Epithelial cell of prostate (primary cell): ENCODE results near the gene PVALEF.
"Not testable (repeated sequence)": the region's sequence is repeated elsewhere in the genome, so short reads cannot be mapped to it uniquely, and the experiment has no call there.

Experiments
- DNase-seq: peaks from one replicate; pipeline ENCODE4 v3.0.0-alpha.2; 2011; ENCODE audit warnings: low read depth, low spot score
- H3K27ac ChIP-seq: fragments of 450-650 bp; 2 replicates; pipeline ENCODE4 v1.5.1; 2017; ENCODE audit warnings: mild to moderate bottlenecking

PVALEF gene

GRCh38 chr17:81143200-81143527 is 22.1 kb upstream of the PVALEF start:
- H3K27ac ChIP-seq = no peak overlapping the region
- DNase-seq = no peak

GRCh38 chr17:81143717-81144422 is 21.4 kb upstream of the PVALEF start:
- no peak overlapping the region for H3K27ac ChIP-seq
- no peak for DNase-seq

GRCh38 chr17:81144423-81144781 is 20.9 kb upstream of the PVALEF start:
- DNase-seq = no peak
- no peak overlapping the region for H3K27ac ChIP-seq

- H3K27ac ChIP-seq, DNase-seq: not testable (repeated sequence)
These were observed 19.1 kb upstream of the PVALEF start for GRCh38 chr17:81146208-81146607.

GRCh38 chr17:81147701-81148100 is 17.6 kb upstream of the PVALEF start:
- DNase-seq = no peak

GRCh38 chr17:81148571-81148970 is 16.7 kb upstream of the PVALEF start:
- no peak for DNase-seq
- H3K27ac ChIP-seq = no peak overlapping the region

More at GRCh38 chr17:81147701-81148100, 17.6 kb upstream of the PVALEF start:
- H3K27ac ChIP-seq = no peak overlapping the region

GRCh38 chr17:81148986-81149533 is 16.2 kb upstream of the PVALEF start:
- no peak for DNase-seq
- no peak overlapping the region for H3K27ac ChIP-seq

- no peak for DNase-seq
- no peak overlapping the region for H3K27ac ChIP-seq
These were observed 14.8 kb upstream of the PVALEF start for GRCh38 chr17:81150377-81151077.

- no peak overlapping the region for H3K27ac ChIP-seq
These were observed 14.0 kb upstream of the PVALEF start for GRCh38 chr17:81151278-81151677.

GRCh38 chr17:81152288-81152828 is 12.9 kb upstream of the PVALEF start:
- DNase-seq = no peak
- H3K27ac ChIP-seq = no peak overlapping the region

More at GRCh38 chr17:81151278-81151677, 14.0 kb upstream of the PVALEF start:
- DNase-seq = no peak

- no peak overlapping the region for H3K27ac ChIP-seq
- DNase-seq = no peak
These were observed 11.9 kb upstream of the PVALEF start for GRCh38 chr17:81153340-81153803.

- not testable (repeated sequence) for DNase-seq, H3K27ac ChIP-seq
These were observed 11.3 kb upstream of the PVALEF start for GRCh38 chr17:81154016-81154415.

GRCh38 chr17:81154961-81155360 is 10.3 kb upstream of the PVALEF start:
- DNase-seq = no peak
- no peak overlapping the region for H3K27ac ChIP-seq

GRCh38 chr17:81156866-81157805 is 8.2 kb upstream of the PVALEF start:
- DNase-seq = no peak
- no peak overlapping the region for H3K27ac ChIP-seq

- DNase-seq = no peak
- no peak overlapping the region for H3K27ac ChIP-seq
These were observed 7.2 kb upstream of the PVALEF start for GRCh38 chr17:81157848-81158687.

- no peak for DNase-seq
- no peak overlapping the region for H3K27ac ChIP-seq
These were observed 6.4 kb upstream of the PVALEF start for GRCh38 chr17:81158688-81159590.

- no peak overlapping the region for H3K27ac ChIP-seq
- DNase-seq = no peak
These were observed 5.6 kb upstream of the PVALEF start for GRCh38 chr17:81159611-81160265.

- no peak for DNase-seq
- no peak overlapping the region for H3K27ac ChIP-seq
These were observed 5.0 kb upstream of the PVALEF start for GRCh38 chr17:81160306-81160705.
